HCT116 (cell line): ENCODE measurements around the gene COL23A1.

Experiments
- CTCF ChIP-seq, 3 experiments: fragments of 200-600 bp in 1 of 3; sonication (generic) in 1 of 3; IDR thresholded peaks in 2 of 3; conservative IDR thresholded peaks in 1 of 3; 2 replicates each; pipeline ENCODE4 v1.5.1; 2012 to 2017; ENCODE audit warnings: low read depth in 2 of 3, low read length in 2 of 3, antibody characterized with exemption in 1 of 3, borderline replicate concordance in 1 of 3, control low read depth in 1 of 3, mild to moderate bottlenecking in 1 of 3, mixed read lengths in 1 of 3, mixed run types in 1 of 3, moderate library complexity in 1 of 3; ENCODE audit not compliant: insufficient read depth in 1 of 3
- EZH2phosphoT487 ChIP-seq: fragments of 200-600 bp; IDR thresholded peaks from 2 replicates; pipeline ENCODE4 v1.6.1; 2018; ENCODE audit warnings: antibody characterized with exemption, borderline replicate concordance
- JUND ChIP-seq: IDR thresholded peaks from 2 replicates; pipeline ENCODE4 v1.6.1; 2012
- POLR2A ChIP-seq: IDR thresholded peaks from 2 replicates; pipeline ENCODE4 v1.7.0; 2011; ENCODE audit warnings: borderline replicate concordance; ENCODE audit not compliant: insufficient read depth, insufficient read length; ENCODE audit errors: extremely low read depth
- RAD21 ChIP-seq: IDR thresholded peaks from 2 replicates; pipeline ENCODE4 v1.6.1; 2012; ENCODE audit warnings: low read depth, mild to moderate bottlenecking
- SIN3A ChIP-seq: IDR thresholded peaks from 2 replicates; pipeline ENCODE4 v1.6.1; 2012; ENCODE audit warnings: low read depth
- SP1 ChIP-seq: IDR thresholded peaks from 2 replicates; pipeline ENCODE4 v1.6.1; 2012; ENCODE audit warnings: low read depth
- SRF ChIP-seq: IDR thresholded peaks from 2 replicates; pipeline ENCODE4 v1.6.1; 2012; ENCODE audit warnings: low read depth
- YY1 ChIP-seq: IDR thresholded peaks from 2 replicates; pipeline ENCODE4 v1.6.1; 2011; ENCODE audit warnings: low read length, low read depth, moderate library complexity, mild to moderate bottlenecking; ENCODE audit not compliant: insufficient replicate concordance; ENCODE audit errors: extremely low read depth
- TF ChIP-seq, protein P1 (sequence below): IDR thresholded peaks from 2 replicates; pipeline ENCODE4 v1.6.1; 2012; ENCODE audit warnings: low read depth

DNA sequence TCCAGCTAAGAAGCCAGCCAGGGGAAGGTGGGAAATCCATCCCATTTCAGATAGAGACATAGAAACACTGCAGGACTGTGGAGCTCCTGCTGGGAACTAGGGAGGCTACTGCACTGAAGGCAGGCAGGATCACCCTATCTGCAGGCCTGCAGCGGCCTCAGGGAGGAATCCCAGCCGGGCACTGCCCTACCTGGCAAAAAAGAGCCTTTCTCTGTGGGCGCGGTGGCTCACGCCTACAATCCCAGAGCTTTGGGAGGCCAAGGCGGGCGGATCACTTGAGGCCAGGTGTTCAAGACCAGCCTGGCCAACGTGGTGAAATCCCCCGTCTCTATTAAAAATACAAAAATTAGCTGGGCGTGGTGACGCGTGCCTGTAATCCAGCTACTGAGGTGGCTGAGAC, 286.2 kb downstream of the COL23A1 start:
- TF ChIP-seq CTCF (IDR thresholded peaks at IDR 0.05 in 2 of 3, conservative IDR thresholded peaks at IDR 0.05 in 1 of 3; ENCODE audit: borderline replicate concordance in 1 of 3, insufficient read depth in 1 of 3, low read depth in 2 of 3, low read length in 2 of 3) (no peak), JUND (no peak), EZH2phosphoT487 (no peak), SIN3A (no peak), SP1 (no peak), RAD21 (no peak), POLR2A (no peak), YY1 (no peak), SRF (no peak)
- TF ChIP-seq, protein P1, sequence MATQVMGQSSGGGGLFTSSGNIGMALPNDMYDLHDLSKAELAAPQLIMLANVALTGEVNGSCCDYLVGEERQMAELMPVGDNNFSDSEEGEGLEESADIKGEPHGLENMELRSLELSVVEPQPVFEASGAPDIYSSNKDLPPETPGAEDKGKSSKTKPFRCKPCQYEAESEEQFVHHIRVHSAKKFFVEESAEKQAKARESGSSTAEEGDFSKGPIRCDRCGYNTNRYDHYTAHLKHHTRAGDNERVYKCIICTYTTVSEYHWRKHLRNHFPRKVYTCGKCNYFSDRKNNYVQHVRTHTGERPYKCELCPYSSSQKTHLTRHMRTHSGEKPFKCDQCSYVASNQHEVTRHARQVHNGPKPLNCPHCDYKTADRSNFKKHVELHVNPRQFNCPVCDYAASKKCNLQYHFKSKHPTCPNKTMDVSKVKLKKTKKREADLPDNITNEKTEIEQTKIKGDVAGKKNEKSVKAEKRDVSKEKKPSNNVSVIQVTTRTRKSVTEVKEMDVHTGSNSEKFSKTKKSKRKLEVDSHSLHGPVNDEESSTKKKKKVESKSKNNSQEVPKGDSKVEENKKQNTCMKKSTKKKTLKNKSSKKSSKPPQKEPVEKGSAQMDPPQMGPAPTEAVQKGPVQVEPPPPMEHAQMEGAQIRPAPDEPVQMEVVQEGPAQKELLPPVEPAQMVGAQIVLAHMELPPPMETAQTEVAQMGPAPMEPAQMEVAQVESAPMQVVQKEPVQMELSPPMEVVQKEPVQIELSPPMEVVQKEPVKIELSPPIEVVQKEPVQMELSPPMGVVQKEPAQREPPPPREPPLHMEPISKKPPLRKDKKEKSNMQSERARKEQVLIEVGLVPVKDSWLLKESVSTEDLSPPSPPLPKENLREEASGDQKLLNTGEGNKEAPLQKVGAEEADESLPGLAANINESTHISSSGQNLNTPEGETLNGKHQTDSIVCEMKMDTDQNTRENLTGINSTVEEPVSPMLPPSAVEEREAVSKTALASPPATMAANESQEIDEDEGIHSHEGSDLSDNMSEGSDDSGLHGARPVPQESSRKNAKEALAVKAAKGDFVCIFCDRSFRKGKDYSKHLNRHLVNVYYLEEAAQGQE, result no peak
